Prostate gland (tissue), 2 donors: ENCODE results near the gene METTL9. TPM values are rescaled to one million over a fixed set of nuclear protein-coding genes. Genes with fewer than 3 reads are reported as not detected.

Source experiments
- DNase-seq: peaks from one replicate; pipeline ENCODE4 v3.0.0-alpha.2; 2019; ENCODE audit warnings: low spot score
- H3K27ac ChIP-seq, 2 donors: fragments of 200-600 bp; sonication (generic); 2 replicates each; pipeline ENCODE4 v1.5.1; 2017 to 2019
- H3K27me3 ChIP-seq: fragments of 200-600 bp; sonication (generic); replicated peaks from 2 replicates; pipeline ENCODE4 v1.5.1; 2019; ENCODE audit not compliant: insufficient read depth
- H3K36me3 ChIP-seq, 2 donors: fragments of 200-600 bp; sonication (generic); 1 replicate in 1 of 2; 2 replicates in 1 of 2; pipeline versions ENCODE4 v1.5.1 to v1.8.1; 2017 to 2019
- H3K4me1 ChIP-seq: fragments of 200-600 bp; sonication (generic); replicated peaks from 2 replicates; pipeline ENCODE4 v1.5.1; 2019
- H3K4me3 ChIP-seq, 2 donors: fragments of 200-600 bp; sonication (generic); 2 replicates each; pipeline ENCODE4 v1.5.1; 2017 to 2019
- H3K9me3 ChIP-seq: fragments of 200-600 bp; sonication (generic); 2 replicates; pipeline ENCODE4 v1.5.1; 2017
- CTCF ChIP-seq, 4 experiments: fragments of 200-600 bp in 2 of 4; fragments of 450-650 bp in 2 of 4; sonication (generic) in 2 of 4; IDR thresholded peaks; 1 replicate in 3 of 4; 2 replicates in 1 of 4; pipeline ENCODE4 v1.5.1; 2016 to 2019; ENCODE audit warnings: antibody characterized with exemption in 4 of 4, mild to moderate bottlenecking in 2 of 4, moderate library complexity in 2 of 4
- POLR2A ChIP-seq: fragments of 450-650 bp; IDR thresholded peaks from one replicate; pipeline ENCODE4 v1.6.1; 2016; ENCODE audit warnings: antibody characterized with exemption, mild to moderate bottlenecking
- POLR2AphosphoS5 ChIP-seq: sonication (generic); formaldehyde crosslinking; IDR thresholded peaks from one replicate; pipeline ENCODE4 v1.6.1; 2017; ENCODE audit warnings: antibody characterized with exemption
- WGBS: methylation state at CpG from one replicate; pipeline ENCODE4 v1.1.5; 2018; 5-methylcytosine and 5-hydroxymethylcytosine counted together
- intact Hi-C: fragments of 100-400 bp; cut with DNase I; formaldehyde crosslinking; loops from one replicate; pipeline ENCODE4 v1.14.2; 2022
- total RNA-seq, 2 donors: library from RNA; depleted of rRNA; stranded (reverse); fragments of >200 nt; gene quantifications; one replicate each; pipeline ENCODE4 v1.1.0, GENCODE V29; 2016

Gene METTL9
- total RNA-seq, 2 donors from 2014 or later = 98.9 to 160 TPM

- Histone ChIP-seq H3K27ac (no peak overlapping the region), H3K4me3 (no peak overlapping the region), H3K9me3 (no peaks in the 10 kb centered on the region), H3K27me3 (no peaks in the 10 kb centered on the region), H3K36me3 (no peaks in the 10 kb centered on the region), H3K4me1 (no peaks in the 10 kb centered on the region)
- no peak for DNase-seq
- 95% methylated on average over 3 of the region's 3 CpGs for WGBS
- intact Hi-C loops = no loop called here
- no peak for TF ChIP-seq POLR2AphosphoS5
- TF ChIP-seq POLR2A = no peak
- no peak for TF ChIP-seq CTCF (IDR thresholded peaks at IDR 0.05)
Observed at GRCh38 chr16:21617607-21618006, 18.2 kb downstream of the METTL9 start.

GRCh38 chr16:21618281-21618680 is 18.9 kb downstream of the METTL9 start:
- 95% methylated on average over 5 of the region's 5 CpGs for WGBS
- intact Hi-C loops = no loop called here

GRCh38 chr16:21619765-21620425 is 20.5 kb downstream of the METTL9 start:
- 89% methylated on average over 4 of the region's 4 CpGs for WGBS
- no peaks in the 10 kb centered on the region for H3K27me3 ChIP-seq
- no peaks in the 10 kb centered on the region for H3K9me3 ChIP-seq
- no peak for TF ChIP-seq POLR2A
- TF ChIP-seq CTCF (IDR thresholded peaks at IDR 0.05) = no peak
- TF ChIP-seq POLR2AphosphoS5 = no peak
- no peaks in the 10 kb centered on the region for H3K36me3 ChIP-seq
- DNase-seq = no peak
- intact Hi-C loops = no loop called here
- no peak overlapping the region for H3K27ac ChIP-seq
- no peaks in the 10 kb centered on the region for H3K4me1 ChIP-seq
- no peak overlapping the region for H3K4me3 ChIP-seq

More at GRCh38 chr16:21618281-21618680, 18.9 kb downstream of the METTL9 start:
- H3K27me3 ChIP-seq = no peaks in the 10 kb centered on the region
- no peak for DNase-seq
- no peaks in the 10 kb centered on the region for H3K4me1 ChIP-seq
- no peak overlapping the region for H3K4me3 ChIP-seq
- no peaks in the 10 kb centered on the region for H3K36me3 ChIP-seq
- no peak for TF ChIP-seq POLR2A
- TF ChIP-seq POLR2AphosphoS5 = no peak
- no peak for TF ChIP-seq CTCF (IDR thresholded peaks at IDR 0.05)
- H3K9me3 ChIP-seq = no peaks in the 10 kb centered on the region
- H3K27ac ChIP-seq = no peak overlapping the region

GRCh38 chr16:21620592-21620991 is 21.2 kb downstream of the METTL9 start:
- no peak for DNase-seq
- H3K4me3 ChIP-seq = no peak overlapping the region
- H3K27ac ChIP-seq = no peak overlapping the region
- intact Hi-C loops = no loop called here
- no peaks in the 10 kb centered on the region for H3K36me3 ChIP-seq
- TF ChIP-seq POLR2AphosphoS5 (no peak), CTCF (IDR thresholded peaks at IDR 0.05) (no peak), POLR2A (no peak)
- no peaks in the 10 kb centered on the region for H3K4me1 ChIP-seq
- no peaks in the 10 kb centered on the region for H3K27me3 ChIP-seq
- H3K9me3 ChIP-seq = no peaks in the 10 kb centered on the region

- Histone ChIP-seq H3K27ac (no peak overlapping the region), H3K4me3 (no peak overlapping the region), H3K27me3 (no peaks in the 10 kb centered on the region), H3K4me1 (no peaks in the 10 kb centered on the region), H3K9me3 (no peaks in the 10 kb centered on the region), H3K36me3 (no peaks in the 10 kb centered on the region)
- DNase-seq = no peak
- intact Hi-C loops = no loop called here
- TF ChIP-seq POLR2AphosphoS5 = no peak
- no peak for TF ChIP-seq POLR2A
- no peak for TF ChIP-seq CTCF (IDR thresholded peaks at IDR 0.05)
- WGBS = 100% methylated on average over 1 of the region's 1 CpG
Observed at GRCh38 chr16:21622545-21622944, 23.2 kb downstream of the METTL9 start.
